Measurements from ENCODE around the gene DBF4B.
"Not testable (repeated sequence)": the region's sequence is repeated elsewhere in the genome, so short reads cannot be mapped to it uniquely, and the experiment has no call there.

The DBF4B gene

GRCh38 chr17:44734272-44734671, 25.8 kb downstream of the DBF4B start:
- DNase-seq: no peak

GRCh38 chr17:44736551-44737240, 28.2 kb downstream of the DBF4B start:
- no peak for DNase-seq

- DNase-seq: no peak
These were observed 29.9 kb downstream of the DBF4B start for GRCh38 chr17:44738214-44738906.

GRCh38 chr17:44741316-44741715, 32.9 kb downstream of the DBF4B start:
- DNase-seq: no peak

- DNase-seq: no peak
These were observed 36.8 kb downstream of the DBF4B start for GRCh38 chr17:44745301-44745700.

GRCh38 chr17:44745738-44746137, 37.3 kb downstream of the DBF4B start:
- not testable (repeated sequence) for DNase-seq

GRCh38 chr17:44747566-44747965, 39.1 kb downstream of the DBF4B start:
- DNase-seq: no peak

- no peak for DNase-seq
These were observed 40.9 kb downstream of the DBF4B start for GRCh38 chr17:44749076-44749979.

- DNase-seq: no peak
These were observed 41.5 kb downstream of the DBF4B start for GRCh38 chr17:44749980-44750318.

GRCh38 chr17:44751331-44751730, 42.9 kb downstream of the DBF4B start:
- DNase-seq: no peak

GRCh38 chr17:44751806-44752205, 43.3 kb downstream of the DBF4B start:
- DNase-seq: no peak

- DNase-seq: no peak
These were observed 44.7 kb downstream of the DBF4B start for GRCh38 chr17:44752953-44753861.

GRCh38 chr17:44754276-44754675, 45.8 kb downstream of the DBF4B start:
- DNase-seq: no peak

GRCh38 chr17:44755180-44755579, 46.7 kb downstream of the DBF4B start:
- DNase-seq: not testable (repeated sequence)

GRCh38 chr17:44757045-44757917, 48.8 kb downstream of the DBF4B start:
- no peak for DNase-seq

GRCh38 chr17:44757918-44758413, 49.5 kb downstream of the DBF4B start:
- DNase-seq: no peak

GRCh38 chr17:44758414-44759085, 50.1 kb downstream of the DBF4B start, which contains the start of gene ADAM11:
ADAM11 (plus strand) TSS chr17:44758988; CDS start chr17:44759200, 212 bp downstream.
- no peak for DNase-seq

- DNase-seq: no peak
These were observed 50.8 kb downstream of the DBF4B start for GRCh38 chr17:44759086-44759915.

GRCh38 chr17:44759916-44760243, 51.4 kb downstream of the DBF4B start:
- DNase-seq: no peak

Measured in SIG-M5 (cell line).